CD4-positive, alpha-beta T cell treated with Interleukin-4 for 1 hour (primary cell): Measurements from ENCODE around the gene UBA7.
"Not testable (repeated sequence)": the region's sequence is repeated elsewhere in the genome, so short reads cannot be mapped to it uniquely, and the experiment has no call there.

Source experiments
- DNase-seq, 2 donors: peaks; one replicate each; pipeline ENCODE4 v3.0.0-alpha.2; 2020 to 2022

The UBA7 gene

DNA sequence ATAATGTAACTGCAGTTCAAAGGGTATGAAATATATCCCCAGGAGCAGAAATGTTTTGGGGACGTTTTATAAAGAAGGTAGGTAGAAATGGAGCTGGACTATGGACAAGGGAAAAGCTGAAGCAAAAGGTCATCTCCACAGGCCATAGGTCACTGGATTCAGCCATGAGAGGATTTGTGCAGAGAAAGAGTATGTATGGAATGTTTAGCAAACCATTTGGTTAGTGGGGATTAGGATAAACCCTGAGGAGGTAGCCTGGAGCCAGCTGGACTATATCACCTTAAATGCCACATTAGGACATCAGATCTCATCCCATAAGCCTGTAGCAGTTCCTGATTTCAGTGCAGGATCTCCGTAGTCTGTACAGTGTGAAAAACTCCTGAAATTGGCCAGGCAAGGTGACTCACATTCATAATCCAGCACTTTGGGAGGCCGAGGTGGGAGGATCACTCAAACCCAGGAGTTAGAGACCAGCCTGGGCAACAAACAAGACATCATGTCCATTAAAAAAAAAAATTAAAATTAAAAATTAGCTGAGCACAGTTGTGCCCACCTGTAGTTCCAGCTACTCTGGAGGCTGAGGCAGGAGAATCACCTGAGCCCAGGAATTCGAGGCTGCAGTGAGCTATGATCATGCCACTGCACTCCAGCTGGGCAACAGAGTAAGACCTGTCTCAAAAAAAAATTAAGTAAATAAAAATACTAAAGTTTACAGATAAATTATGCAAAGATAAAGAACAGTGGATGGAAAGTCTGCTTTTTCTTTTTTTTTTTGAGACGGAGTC, 32.1 kb downstream of the UBA7 start:
- DNase-seq = no peak

DNA sequence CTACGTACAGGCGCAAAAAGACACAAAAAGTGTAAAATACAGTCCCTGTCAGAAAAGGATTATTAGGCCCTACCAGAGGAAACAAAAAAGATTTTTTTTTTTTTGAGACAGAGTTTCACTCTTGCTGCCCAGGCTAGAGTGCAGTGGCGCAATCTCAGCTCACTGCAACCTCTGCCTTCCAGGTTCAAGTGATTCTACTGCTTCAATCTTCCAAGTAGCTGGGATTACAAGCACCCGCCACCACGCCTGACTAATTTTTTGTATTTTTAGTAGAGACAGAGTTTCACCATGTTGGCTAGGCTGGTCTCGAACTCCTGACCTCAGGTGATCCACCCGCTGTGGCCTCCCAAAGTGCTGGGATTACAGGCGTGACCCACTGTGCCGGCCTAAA, 32.8 kb downstream of the UBA7 start:
- not testable (repeated sequence) for DNase-seq

DNA sequence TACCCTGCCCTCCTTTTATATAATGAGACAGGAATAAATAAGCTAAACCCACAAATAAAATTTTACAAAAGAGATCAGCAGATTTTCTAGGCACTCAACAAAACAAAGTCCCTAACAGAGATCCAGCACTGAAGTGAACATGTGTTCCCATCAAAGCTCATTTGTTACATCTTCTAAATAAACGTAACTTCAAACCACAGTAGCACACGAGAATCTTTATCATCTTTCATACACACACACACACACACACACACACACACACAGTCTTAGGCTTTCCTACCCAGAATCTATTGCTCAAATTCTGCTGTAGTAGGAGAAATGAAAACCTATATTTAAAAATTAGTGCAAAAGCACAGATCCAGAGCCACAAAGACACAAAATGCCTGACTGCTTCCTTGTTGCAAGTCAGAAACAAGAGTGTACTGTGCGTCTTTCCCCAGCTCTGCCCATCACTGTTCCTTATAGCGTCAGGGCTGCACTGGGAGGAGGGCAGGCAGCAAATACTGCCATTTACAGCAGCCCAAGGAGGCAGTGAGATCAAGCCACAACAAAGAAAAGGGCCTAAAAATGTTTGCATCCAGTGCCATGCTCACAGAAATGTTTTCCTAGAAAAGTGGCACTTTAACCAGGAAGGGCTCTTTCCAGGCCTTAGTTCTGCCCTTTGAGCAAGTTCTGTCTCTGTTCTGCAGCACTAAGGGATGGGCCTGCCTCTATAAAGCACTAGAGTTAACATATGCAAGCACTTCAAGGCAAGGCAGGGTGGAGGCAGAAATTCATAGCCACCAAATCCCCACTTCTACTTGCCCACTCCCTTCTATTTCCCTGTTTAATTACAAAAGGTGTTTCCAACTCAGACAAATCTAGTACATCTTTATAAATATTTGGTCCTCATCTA, 33.4 kb downstream of the UBA7 start:
- no peak for DNase-seq

DNA sequence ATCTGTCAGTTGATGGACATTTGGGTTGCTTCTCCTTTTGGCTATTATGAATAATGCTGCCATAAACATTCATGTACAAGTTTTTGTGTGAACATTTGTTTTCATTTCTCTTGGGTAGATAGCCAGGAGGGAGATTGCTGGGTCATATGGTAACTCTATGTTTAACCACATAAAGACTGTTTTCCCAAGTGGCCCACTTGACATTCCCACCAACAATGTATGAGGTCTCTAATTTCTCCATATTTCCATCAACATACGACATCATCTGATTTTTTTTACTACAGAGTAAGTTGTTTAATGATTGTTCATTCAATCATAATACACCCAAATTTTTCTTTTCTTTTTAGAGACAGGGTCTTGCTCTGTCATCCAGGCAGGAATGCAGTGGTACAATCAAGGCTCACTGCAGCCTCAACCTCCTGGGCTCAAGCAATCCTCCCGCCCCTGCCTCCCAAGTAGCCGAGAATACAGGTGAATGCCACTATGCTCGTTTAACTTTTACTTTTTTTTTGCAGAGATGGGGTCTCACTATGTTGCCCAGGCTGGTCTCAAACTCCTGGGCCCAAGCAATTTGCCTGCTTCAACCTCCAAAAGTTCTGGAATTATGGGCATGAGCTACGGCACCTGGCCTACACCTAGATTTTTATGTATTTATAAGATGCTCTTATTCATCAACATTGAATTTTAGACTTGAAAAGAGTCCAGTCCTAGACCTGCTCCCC, 34.2 kb downstream of the UBA7 start:
- DNase-seq = no peak

DNA sequence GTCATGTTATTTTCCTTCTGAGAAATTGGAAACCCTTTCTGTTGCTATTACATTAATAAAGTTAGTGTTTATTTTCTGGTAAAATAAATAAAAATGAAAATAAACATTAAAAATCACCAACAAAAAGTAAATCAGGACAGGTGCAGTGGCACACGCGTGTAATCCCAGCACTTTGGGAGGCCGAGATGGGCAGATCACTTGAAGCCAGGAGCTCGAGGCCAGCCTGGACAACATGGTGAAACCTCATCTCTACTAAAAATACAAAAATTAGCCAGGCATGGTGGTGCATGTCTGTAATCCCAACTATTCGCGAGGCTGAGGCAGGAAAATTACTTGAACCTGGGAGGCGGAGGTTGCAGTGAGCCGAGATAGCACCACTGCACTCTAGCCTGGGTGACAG, 37.7 kb downstream of the UBA7 start:
- DNase-seq = not testable (repeated sequence)

DNA sequence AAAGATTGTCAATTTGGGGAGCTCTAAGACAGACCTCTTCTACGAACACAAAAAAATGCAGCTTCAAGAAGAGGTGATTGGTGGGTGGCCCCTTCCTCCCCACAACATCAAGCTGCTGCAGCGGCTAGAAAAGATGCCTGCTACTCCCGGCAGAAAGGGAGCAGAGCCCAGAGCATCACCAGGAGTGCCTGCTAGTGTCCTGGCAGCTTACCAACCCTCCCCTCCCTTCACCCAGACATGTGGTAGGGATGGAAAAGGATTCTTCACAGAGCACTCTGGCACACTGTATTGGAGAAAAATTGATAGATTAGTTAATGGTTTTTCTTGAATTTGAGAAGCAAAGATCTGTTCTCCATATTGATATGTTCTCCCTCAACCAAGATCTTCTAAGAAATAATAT, 38.2 kb downstream of the UBA7 start:
- no peak for DNase-seq

DNA sequence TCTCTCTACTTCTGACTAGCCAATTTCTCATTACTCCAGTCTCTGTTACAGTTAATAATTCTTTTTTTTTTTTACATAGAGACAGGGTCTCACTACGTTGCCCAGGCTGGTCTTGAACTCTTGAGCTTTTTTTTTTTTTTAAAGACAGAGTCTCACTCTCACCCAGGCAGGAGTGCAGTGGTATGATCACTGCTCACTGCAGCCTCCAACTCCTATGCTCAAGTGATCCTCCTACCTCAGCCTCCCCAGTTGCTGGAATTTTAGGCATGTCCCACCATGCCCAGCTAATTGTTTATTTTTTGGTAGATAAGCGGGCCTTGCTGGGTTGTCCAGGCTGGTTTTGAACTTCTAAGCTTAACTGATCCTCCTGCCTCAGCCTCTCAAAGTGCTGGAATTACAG, 41.0 kb downstream of the UBA7 start:
- no peak for DNase-seq

DNA sequence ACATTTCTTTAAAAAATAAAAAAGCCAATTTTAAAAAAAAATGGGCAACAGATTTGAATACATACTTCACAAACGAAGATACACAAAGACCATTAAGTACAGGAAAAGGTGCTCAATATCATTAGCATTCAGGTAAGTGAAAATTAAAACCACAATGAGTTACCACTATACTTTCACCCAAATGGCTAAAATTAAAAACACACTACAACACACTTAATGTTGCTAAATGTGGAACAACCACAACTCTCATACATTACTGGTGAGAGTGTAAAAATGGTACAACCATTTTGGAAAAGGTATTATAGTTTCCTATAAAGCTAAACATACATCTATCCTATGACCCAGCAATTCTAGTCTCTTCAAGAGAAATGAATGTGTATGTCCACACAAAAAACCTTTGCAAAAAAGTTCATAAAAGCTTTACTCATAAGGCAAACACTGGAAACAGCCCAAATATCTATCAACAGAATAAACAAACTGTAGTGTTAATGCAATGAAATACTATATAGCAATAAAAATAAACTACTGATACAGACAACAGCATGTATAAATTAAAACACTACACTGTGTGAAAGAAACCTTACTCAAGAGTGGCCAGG, 42.3 kb downstream of the UBA7 start:
- no peak for DNase-seq

DNA sequence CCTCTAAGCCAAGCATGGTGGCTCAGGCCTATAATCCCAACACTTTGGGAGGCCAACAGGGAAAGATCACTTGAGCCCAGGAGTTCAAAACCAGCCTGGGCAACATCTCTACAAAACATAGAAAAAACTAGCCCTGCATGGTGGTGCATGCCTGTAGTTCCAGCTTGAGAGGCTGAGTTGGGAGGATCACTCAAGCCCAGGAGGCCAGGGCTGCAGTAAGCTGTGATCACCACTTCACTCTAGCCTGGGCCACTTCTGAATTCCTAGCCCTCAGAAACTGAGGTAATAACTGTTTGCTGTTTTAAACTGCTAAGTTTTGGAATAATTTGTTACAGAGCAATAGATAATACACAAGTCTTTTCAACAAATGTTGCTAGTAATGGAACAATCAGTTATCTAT, 43.8 kb downstream of the UBA7 start:
- DNase-seq = no peak

DNA sequence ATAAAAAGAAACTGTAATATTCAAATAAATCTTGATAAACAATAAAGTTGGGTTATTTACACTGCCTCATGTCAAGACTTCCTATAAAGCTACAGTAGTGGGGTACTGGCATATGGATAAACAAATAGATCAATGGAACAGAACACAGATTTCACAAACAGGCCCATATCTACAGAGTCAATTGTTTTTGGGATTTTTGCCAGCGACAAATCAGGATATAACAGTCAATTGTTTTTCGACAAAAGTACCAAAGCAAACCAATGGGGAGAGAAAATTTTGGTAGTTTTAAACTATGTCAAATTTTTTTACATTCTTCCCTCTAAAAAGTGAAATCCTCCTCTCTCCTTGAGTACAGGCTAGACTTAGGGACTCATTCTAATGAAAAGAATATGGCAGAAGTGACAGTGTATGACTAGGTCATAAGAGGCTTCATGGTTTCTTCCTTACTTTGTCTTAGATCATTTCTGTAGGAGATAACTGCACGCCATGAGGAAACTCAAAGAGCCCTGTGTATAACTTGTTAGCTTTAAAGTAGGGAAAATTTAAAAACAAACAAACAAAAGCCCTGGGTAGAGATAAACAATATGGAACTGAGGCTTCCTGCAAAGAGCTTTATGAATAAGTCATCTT, 44.4 kb downstream of the UBA7 start:
- no peak for DNase-seq

DNA sequence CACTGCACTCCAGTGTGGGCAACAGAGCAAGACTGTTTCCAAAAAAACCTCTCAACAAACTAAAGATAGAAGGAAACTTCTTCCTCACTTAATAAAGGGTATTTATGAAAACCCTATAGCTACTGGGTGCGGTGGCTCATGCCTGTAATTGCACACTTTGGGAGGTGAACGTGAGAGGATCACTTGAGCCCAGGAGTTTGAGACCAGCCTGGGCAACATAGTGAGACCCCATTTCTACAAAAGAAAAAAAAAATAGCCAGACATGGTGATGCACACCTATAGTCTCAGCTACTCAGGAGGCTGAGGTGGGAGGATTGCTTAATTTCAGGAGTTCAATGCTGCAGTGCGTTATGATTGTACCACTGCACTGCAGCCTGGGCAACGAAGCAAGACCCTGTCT, 49.8 kb downstream of the UBA7 start:
- no peak for DNase-seq

DNA sequence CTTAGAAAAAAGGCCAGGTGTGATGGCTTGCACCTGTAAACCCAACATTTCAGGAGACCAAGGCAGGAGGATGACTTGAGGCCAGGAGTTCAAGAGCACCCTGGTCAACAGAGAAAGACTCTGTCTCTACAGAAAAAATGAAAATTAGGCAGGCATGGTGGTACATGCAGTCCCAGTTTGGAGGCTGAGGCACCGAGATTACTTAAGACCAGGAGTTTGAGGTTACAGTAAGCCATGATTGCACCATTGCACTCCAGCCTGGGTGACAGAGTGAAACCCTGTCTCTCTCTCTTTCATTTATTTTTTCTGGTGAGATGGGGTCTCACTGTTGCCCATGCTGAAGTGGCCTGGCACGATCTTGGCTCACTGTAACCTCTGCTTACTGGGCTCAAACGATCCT, 52.1 kb downstream of the UBA7 start:
- DNase-seq = no peak

DNA sequence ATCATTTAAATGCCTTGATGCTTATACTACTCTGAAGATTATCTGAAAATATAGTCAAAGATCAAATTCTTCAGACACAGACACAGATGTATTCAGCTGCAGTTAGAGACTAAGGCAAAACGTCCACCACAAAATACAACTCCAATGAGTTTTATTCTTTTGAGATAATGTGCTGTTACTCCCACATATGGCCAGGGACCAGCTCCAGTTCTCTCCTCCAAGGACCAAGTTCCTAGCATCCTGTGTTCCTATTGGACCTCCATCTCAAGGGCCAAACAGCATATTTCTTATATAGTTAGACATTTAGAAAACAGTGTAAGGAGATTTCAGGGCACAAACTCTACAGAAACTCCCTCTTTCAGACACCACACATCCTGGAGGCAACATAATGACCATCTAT, 54.5 kb downstream of the UBA7 start:
- no peak for DNase-seq

DNA sequence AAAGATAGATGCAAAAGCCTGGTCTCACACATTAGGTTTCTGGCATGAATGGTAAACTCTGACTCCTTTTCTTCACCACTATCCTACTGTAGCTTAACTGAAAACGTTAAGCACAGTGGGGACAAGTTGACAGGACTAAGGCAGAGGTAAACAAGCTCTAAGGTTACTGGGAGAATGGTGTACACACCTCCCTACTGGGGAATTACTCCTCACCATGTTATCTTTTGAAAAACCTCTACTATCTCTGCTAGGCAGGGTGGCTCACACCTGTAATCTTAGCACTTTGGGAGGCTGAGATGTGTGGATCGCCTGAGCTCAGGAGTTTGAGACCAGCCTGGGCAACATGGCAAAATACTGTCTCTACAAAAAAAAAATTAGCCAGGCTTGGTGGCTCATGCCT, 56.6 kb downstream of the UBA7 start:
- no peak for DNase-seq

DNA sequence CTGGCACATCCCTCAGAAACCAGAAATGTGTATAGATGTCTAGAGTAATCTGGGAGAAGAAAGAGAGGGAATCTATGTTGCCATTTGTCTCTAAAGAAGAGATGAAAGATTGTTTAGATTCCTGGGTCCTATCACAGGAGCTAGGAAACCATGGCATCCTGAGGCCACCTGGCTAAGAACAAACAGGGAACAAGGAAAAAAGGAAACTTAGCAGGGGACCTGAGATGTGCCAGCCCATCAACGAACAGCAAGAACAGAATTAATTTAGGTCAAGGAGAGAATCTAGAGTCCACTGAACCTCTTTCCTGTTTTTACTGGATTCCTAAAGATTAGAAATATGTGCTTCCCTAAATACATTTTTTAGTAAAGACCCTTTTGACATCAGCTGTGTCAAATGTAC, 57.7 kb downstream of the UBA7 start:
- DNase-seq = no peak
